B cell (primary cell): ENCODE measurements around the gene CCDC86. TPM values are rescaled to one million over a fixed set of nuclear protein-coding genes. Genes with fewer than 3 reads are reported as not detected.

Experiments used
- ATAC-seq: fragments of 200-7000 bp; cut with Tn5 transposase; one replicate; pipeline ENCODE4 v1.10.0; 2021; ENCODE audit warnings: low read depth, mild to moderate bottlenecking, moderate number of reproducible peaks, moderate library complexity
- CTCF ChIA-PET: fragments of 350-600 bp; sonication (Branson Sonifier 250); formaldehyde crosslinking; loops from one replicate; lab custom pipeline; 2021; ENCODE audit warnings: antibody characterized with exemption, inconsistent platforms; lab: Charles Lee
- POLR2A ChIA-PET: fragments of 350-600 bp; sonication (Branson Sonifier 250); formaldehyde crosslinking; loops from one replicate; lab custom pipeline; 2021; ENCODE audit warnings: antibody characterized with exemption; lab: Charles Lee
- DNase-seq: peaks from one replicate; pipeline ENCODE4 v3.0.0; 2013
- H2AFZ ChIP-seq: 2 replicates; pipeline ENCODE4 v1.6.1; 2012; ENCODE audit warnings: mild to moderate bottlenecking, low read depth, low read length; ENCODE audit not compliant: insufficient read depth, poor library complexity, severe bottlenecking
- H3K27ac ChIP-seq, 2 donors: 1 replicate in 1 of 2; 2 replicates in 1 of 2; pipeline ENCODE4 v1.5.1; 2012 to 2013; ENCODE audit warnings: low read length in 2 of 2, mild to moderate bottlenecking in 2 of 2, moderate library complexity in 1 of 2
- H3K27me3 ChIP-seq, 4 experiments: fragments of 200-600 bp in 1 of 4; sonication (generic) in 1 of 4; replicated peaks in 1 of 4; 1 replicate in 2 of 4; 2 replicates in 2 of 4; pipeline versions ENCODE4 v1.6.1 to v1.7.0; 2013 to 2016; ENCODE audit warnings: low read length in 3 of 4, mild to moderate bottlenecking in 2 of 4, mixed read lengths in 1 of 4, moderate library complexity in 1 of 4; ENCODE audit not compliant: insufficient read depth in 4 of 4, control insufficient read depth in 3 of 4; ENCODE audit errors: control extremely low read depth in 1 of 4
- H3K36me3 ChIP-seq, 2 experiments: replicated peaks in 1 of 2; 1 replicate in 1 of 2; 2 replicates in 1 of 2; pipeline versions ENCODE4 v1.6.1 to v1.7.1; 2013; ENCODE audit warnings: low read length in 1 of 2; ENCODE audit not compliant: insufficient read depth in 2 of 2, control insufficient read depth in 1 of 2; ENCODE audit errors: control extremely low read depth in 1 of 2, extremely low read depth in 1 of 2
- H3K4me1 ChIP-seq, 2 donors: fragments of 200-600 bp in 1 of 2; sonication (generic) in 1 of 2; 1 replicate in 1 of 2; 2 replicates in 1 of 2; pipeline versions ENCODE4 v1.5.1 to v1.6.1; 2013 to 2017; ENCODE audit warnings: low read length in 2 of 2; ENCODE audit not compliant: control insufficient read depth in 2 of 2, insufficient read depth in 2 of 2
- H3K4me2 ChIP-seq: replicated peaks from 2 replicates; pipeline ENCODE3; 2012; ENCODE audit warnings: mild to moderate bottlenecking, low read depth, low read length; ENCODE audit not compliant: poor library complexity, severe bottlenecking
- H3K4me3 ChIP-seq, 5 experiments: fragments of 200-600 bp in 1 of 5; sonication (generic) in 1 of 5; 1 replicate in 3 of 5; 2 replicates in 2 of 5; pipeline versions ENCODE4 v1.5.1 to v1.7.0; 2011 to 2016; ENCODE audit warnings: low read length in 4 of 5, mild to moderate bottlenecking in 4 of 5, low read depth in 2 of 5, control low read depth in 1 of 5, moderate library complexity in 1 of 5; ENCODE audit not compliant: insufficient read depth in 1 of 5; ENCODE audit errors: control extremely low read depth in 1 of 5, extremely low read depth in 1 of 5
- H3K79me2 ChIP-seq: fragments of 200-600 bp; sonication (generic); one replicate; pipeline ENCODE4 v1.6.0; 2016; ENCODE audit warnings: low read length; ENCODE audit not compliant: control insufficient read depth, insufficient read depth
- H3K9ac ChIP-seq: fragments of 200-600 bp; sonication (generic); 2 replicates; pipeline ENCODE4 v1.6.1; 2017; ENCODE audit warnings: mild to moderate bottlenecking, low read length, moderate library complexity
- H3K9me3 ChIP-seq, 3 donors: one replicate each; pipeline versions ENCODE4 v1.6.1 to v1.7.1; 2013; ENCODE audit warnings: low read length in 2 of 3; ENCODE audit not compliant: control insufficient read depth in 2 of 3, insufficient read depth in 1 of 3; ENCODE audit errors: control extremely low read depth in 1 of 3
- H4K20me1 ChIP-seq: 2 replicates; pipeline ENCODE4 v1.6.0; 2012; ENCODE audit warnings: mild to moderate bottlenecking, low read length; ENCODE audit not compliant: insufficient read depth, control insufficient read depth, poor library complexity, severe bottlenecking
- H3K27ac Mint-ChIP-seq: one replicate; pipeline ENCODE4 v1.8.0; 2021; ENCODE audit warnings: mixed read lengths
- H3K27me3 Mint-ChIP-seq: one replicate; pipeline ENCODE4 v1.8.0; 2021; ENCODE audit warnings: mixed read lengths
- H3K4me1 Mint-ChIP-seq: one replicate; pipeline ENCODE4 v1.8.0; 2021; ENCODE audit warnings: mixed read lengths
- H3K4me3 Mint-ChIP-seq: one replicate; pipeline ENCODE4 v1.8.0; 2021; ENCODE audit warnings: mixed read lengths
- H3K9me3 Mint-ChIP-seq: one replicate; pipeline ENCODE4 v1.8.0; 2022; ENCODE audit warnings: mixed read lengths; ENCODE audit not compliant: insufficient read depth
- EZH2 ChIP-seq: IDR thresholded peaks from 2 replicates; pipeline ENCODE4 v1.6.1; 2012; ENCODE audit warnings: borderline replicate concordance, low read depth, mild to moderate bottlenecking, moderate library complexity, low read length; ENCODE audit not compliant: insufficient read depth, poor library complexity, severe bottlenecking
- WGBS: methylation state at CpG from one replicate; pipeline ENCODE4 v1.1.5; 2013; ENCODE audit warnings: missing lambda C conversion rate; ENCODE audit not compliant: insufficient coverage; 5-methylcytosine and 5-hydroxymethylcytosine counted together
- intact Hi-C: fragments of 100-400 bp; cut with micrococcal nuclease; formaldehyde crosslinking; loops from one replicate; pipeline ENCODE4 v1.10.0; 2022
- polyA plus RNA-seq: library from polyadenylated mRNA; depleted of rRNA; stranded (reverse); fragments of >200 nt; gene quantifications from 2 replicates; pipeline ENCODE4 v1.2.3, GENCODE V29; 2012
- total RNA-seq, 2 donors: library from RNA; stranded (reverse); fragments of 120-200 nt in 1 of 2; gene quantifications; 1 replicate in 1 of 2; 2 replicates in 1 of 2; pipeline versions ENCODE4 v1.2.3 to v1.2.4, GENCODE V29; 2013 to 2022
- TF ChIP-seq, protein P1 (sequence below): fragments of 200-600 bp; IDR thresholded peaks from one replicate; pipeline ENCODE4 v1.8.0; 2022; ENCODE audit warnings: antibody characterized with exemption, mild to moderate bottlenecking

Gene CCDC86
- total and polyA plus RNA-seq, 2 donors (not counting 1 experiment from before 2014, with no cell fraction given): 10.5 to 12.4 TPM

DNA sequence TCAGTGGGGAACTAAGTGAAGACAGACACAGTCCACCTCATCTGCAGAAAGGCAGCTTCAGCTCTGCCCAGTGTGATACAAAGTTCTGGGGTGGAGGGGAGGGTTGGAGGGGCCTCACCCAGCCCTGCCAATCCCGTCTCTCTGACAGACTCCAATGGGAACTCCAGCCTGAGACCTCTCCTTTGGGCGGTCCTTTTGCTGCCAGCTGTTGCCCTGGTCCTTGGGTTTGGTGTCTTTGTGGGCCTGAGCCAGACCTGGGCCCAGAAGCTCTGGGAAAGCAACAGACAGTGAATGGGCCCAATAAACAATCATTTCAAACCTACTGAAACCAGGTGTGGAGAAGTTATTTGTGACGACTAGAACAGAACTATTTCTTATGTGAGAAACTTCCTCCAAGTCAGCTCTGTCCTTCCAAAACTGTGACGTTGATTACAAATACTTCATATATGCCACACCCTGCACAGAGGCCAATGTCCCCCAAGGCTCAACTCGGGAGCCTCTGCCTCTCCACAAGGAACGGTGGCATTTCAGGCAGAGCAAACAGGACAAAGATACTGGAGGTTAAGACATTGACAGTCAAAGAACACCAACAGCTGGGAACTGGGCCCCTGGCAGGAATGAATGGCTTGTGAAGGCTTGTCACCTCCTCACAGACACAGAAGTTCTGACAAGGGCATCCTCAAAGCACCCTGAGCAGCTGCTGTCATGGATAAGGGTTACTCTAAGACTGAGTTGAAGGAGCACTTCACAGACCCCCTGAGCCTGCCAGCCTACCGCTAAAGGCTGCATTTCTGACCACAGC is 33.7 kb downstream of the CCDC86 start:
- intact Hi-C loops: no loop called here
- H3K27ac Mint-ChIP-seq: no peak overlapping the region
- H2AFZ ChIP-seq: no peak overlapping the region
- DNase-seq (no peak), ATAC-seq (no peak)
- H3K4me1 ChIP-seq: no peaks in the 10 kb centered on the region
- H3K4me2 ChIP-seq: no peak overlapping the region
- 94% methylated on average over 6 of the region's 7 CpGs for WGBS
- H3K27ac ChIP-seq: no peak overlapping the region
- H3K9me3 Mint-ChIP-seq: no peaks in the 10 kb centered on the region
- POLR2A ChIA-PET: no interaction called here
- H3K27me3 ChIP-seq: no peaks in the 10 kb centered on the region
- H3K4me3 ChIP-seq: no peak overlapping the region
- TF ChIP-seq EZH2: no peak
- TF ChIP-seq, protein P1, sequence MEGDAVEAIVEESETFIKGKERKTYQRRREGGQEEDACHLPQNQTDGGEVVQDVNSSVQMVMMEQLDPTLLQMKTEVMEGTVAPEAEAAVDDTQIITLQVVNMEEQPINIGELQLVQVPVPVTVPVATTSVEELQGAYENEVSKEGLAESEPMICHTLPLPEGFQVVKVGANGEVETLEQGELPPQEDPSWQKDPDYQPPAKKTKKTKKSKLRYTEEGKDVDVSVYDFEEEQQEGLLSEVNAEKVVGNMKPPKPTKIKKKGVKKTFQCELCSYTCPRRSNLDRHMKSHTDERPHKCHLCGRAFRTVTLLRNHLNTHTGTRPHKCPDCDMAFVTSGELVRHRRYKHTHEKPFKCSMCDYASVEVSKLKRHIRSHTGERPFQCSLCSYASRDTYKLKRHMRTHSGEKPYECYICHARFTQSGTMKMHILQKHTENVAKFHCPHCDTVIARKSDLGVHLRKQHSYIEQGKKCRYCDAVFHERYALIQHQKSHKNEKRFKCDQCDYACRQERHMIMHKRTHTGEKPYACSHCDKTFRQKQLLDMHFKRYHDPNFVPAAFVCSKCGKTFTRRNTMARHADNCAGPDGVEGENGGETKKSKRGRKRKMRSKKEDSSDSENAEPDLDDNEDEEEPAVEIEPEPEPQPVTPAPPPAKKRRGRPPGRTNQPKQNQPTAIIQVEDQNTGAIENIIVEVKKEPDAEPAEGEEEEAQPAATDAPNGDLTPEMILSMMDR: no peak
- no peaks in the 10 kb centered on the region for H3K4me1 Mint-ChIP-seq
- no peaks in the 10 kb centered on the region for H3K9me3 ChIP-seq
- H3K4me3 Mint-ChIP-seq: no peak overlapping the region
- no peaks in the 10 kb centered on the region for H3K27me3 Mint-ChIP-seq
- no peaks in the 10 kb centered on the region for H4K20me1 ChIP-seq
- H3K36me3 ChIP-seq: peaks cover 0 to 15% of the 10 kb centered on the region in 2 experiments
- H3K79me2 ChIP-seq: no peaks in the 10 kb centered on the region
- no peak overlapping the region for H3K9ac ChIP-seq
- CTCF ChIA-PET: interaction anchor here (2.0 to 2.1 kb wide), 2 partner anchors 23 to 45 kb away, joined by 5 to 6 read pairs; no protein-coding TSS in a partner anchor

DNA sequence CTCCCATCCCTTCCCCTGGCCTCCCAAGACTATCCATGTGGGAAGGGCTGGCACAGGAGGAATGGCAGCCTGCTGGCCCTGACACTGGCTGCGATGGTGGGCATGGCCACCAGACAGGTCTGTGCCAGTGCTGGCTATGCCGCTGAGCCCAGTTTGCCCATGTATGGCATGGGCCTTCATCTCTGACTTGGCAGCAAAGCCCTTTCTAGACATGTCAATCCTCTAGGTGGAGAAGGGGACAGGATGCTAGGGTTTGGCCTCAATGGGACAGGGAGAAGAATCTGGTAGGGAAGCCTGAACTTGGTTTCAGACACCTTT is 34.2 kb downstream of the CCDC86 start:
- CTCF ChIA-PET: interaction anchor here (0.6 to 2.1 kb wide), 3 partner anchors 22 to 417 kb away, joined by 3 to 6 read pairs (median 5); no protein-coding TSS in a partner anchor
- ATAC-seq (no peak), DNase-seq (no peak)
- no peaks in the 10 kb centered on the region for H3K27me3 ChIP-seq
- intact Hi-C loops: no loop called here
- H3K79me2 ChIP-seq: no peaks in the 10 kb centered on the region
- 100% methylated on average over 2 of the region's 2 CpGs for WGBS
- H3K4me3 ChIP-seq: no peak overlapping the region
- H4K20me1 ChIP-seq: no peaks in the 10 kb centered on the region
- no peak overlapping the region for H3K4me2 ChIP-seq
- H3K9me3 Mint-ChIP-seq: no peaks in the 10 kb centered on the region
- no peak overlapping the region for H3K27ac Mint-ChIP-seq
- no peaks in the 10 kb centered on the region for H3K4me1 Mint-ChIP-seq
- no peaks in the 10 kb centered on the region for H3K9me3 ChIP-seq
- no peak for TF ChIP-seq EZH2
- TF ChIP-seq, protein P1: no peak
- H3K27ac ChIP-seq: no peak overlapping the region
- H3K27me3 Mint-ChIP-seq: no peaks in the 10 kb centered on the region
- no peak overlapping the region for H3K4me3 Mint-ChIP-seq
- POLR2A ChIA-PET: no interaction called here
- no peak overlapping the region for H2AFZ ChIP-seq
- H3K4me1 ChIP-seq: no peaks in the 10 kb centered on the region
- peaks cover 0 to 20% of the 10 kb centered on the region in 2 experiments for H3K36me3 ChIP-seq
- H3K9ac ChIP-seq: no peak overlapping the region
